GM12878 (cell line): ENCODE measurements around the gene LDLRAD3. TPM values are rescaled to one million over a fixed set of nuclear protein-coding genes. Genes with fewer than 3 reads are reported as not detected.
"Not testable (repeated sequence)": the region's sequence is repeated elsewhere in the genome, so short reads cannot be mapped to it uniquely, and the experiment has no call there.

Source experiments
- ATAC-seq: fragments of 200-7000 bp; cut with Tn5 transposase; 3 replicates; pipeline ENCODE4 v1.9.1; 2020; ENCODE audit warnings: mild to moderate bottlenecking, moderate library complexity
- BruUV-seq: library from RNA; stranded (reverse); fragments of 400-500 nt; replicated peaks from 2 replicates; lab custom pipeline; 2021; lab: Mats Ljungman, UMichigan
- CTCF ChIA-PET: fragments of 300-600 bp; sonication (Branson Sonifier 250); formaldehyde crosslinking; extraction: SDS; loops from one replicate; lab custom pipeline; 2021; ENCODE audit warnings: inconsistent platforms; lab: Yijun Ruan, JAX
- POLR2A ChIA-PET: fragments of 350-600 bp; formaldehyde crosslinking; extraction: SDS; loops from one replicate; lab custom pipeline; 2021; ENCODE audit warnings: inconsistent platforms; lab: Charles Lee
- RAD21 ChIA-PET: fragments of 300-600 bp; sonication (Branson Sonifier 250); formaldehyde crosslinking; loops from one replicate; lab custom pipeline; 2023; ENCODE audit warnings: antibody characterized with exemption; ENCODE audit not compliant: unreplicated experiment; lab: Charles Lee
- SMC1A ChIA-PET: fragments of 300-600 bp; sonication (Branson Sonifier 250); formaldehyde crosslinking; loops from one replicate; lab custom pipeline; 2023; ENCODE audit not compliant: unreplicated experiment, uncharacterized antibody; lab: Charles Lee
- DNase-seq: peaks from one replicate; pipeline ENCODE4 v3.0.0-alpha.2; 2011; ENCODE audit warnings: low read depth, low spot score
- FAIRE-seq: peaks from 3 replicates; lab custom pipeline; 2011; peaks lifted over from hg19 to GRCh38; lab: Jason Lieb, UNC
- H2AFZ ChIP-seq: 2 replicates; pipeline ENCODE4 v1.6.0; 2011; ENCODE audit warnings: low read depth, low read length, control low read depth; ENCODE audit not compliant: control insufficient read depth
- H3K27ac ChIP-seq: 2 replicates; pipeline ENCODE4 v1.5.1; 2011; ENCODE audit warnings: control low read depth; ENCODE audit not compliant: control insufficient read depth, insufficient read depth
- H3K27me3 ChIP-seq, 2 experiments: replicated peaks in 1 of 2; 2 replicates each; pipeline versions ENCODE4 v1.6.0 to v1.6.1; 2011; ENCODE audit warnings: low read length in 1 of 2; ENCODE audit not compliant: control insufficient read depth in 2 of 2, insufficient read depth in 2 of 2
- H3K36me3 ChIP-seq, 2 experiments: 2 replicates each; pipeline ENCODE4 v1.5.1; 2011; ENCODE audit warnings: low read length in 1 of 2; ENCODE audit not compliant: control insufficient read depth in 2 of 2, insufficient read depth in 2 of 2
- H3K4me1 ChIP-seq: 2 replicates; pipeline ENCODE4 v1.6.1; 2011; ENCODE audit warnings: mild to moderate bottlenecking, low read length, moderate library complexity, mixed read lengths; ENCODE audit not compliant: control insufficient read depth, insufficient read depth
- H3K4me2 ChIP-seq: 2 replicates; pipeline ENCODE4 v1.6.0; 2011; ENCODE audit warnings: control low read depth; ENCODE audit not compliant: control insufficient read depth, insufficient read depth
- H3K4me3 ChIP-seq: fragments of 200-600 bp; sonication (generic); 2 replicates; pipeline ENCODE4 v1.5.1; 2016
- H3K79me2 ChIP-seq: 2 replicates; pipeline ENCODE4 v1.6.0; 2011; ENCODE audit warnings: low read length; ENCODE audit not compliant: control insufficient read depth, insufficient read depth
- H3K9ac ChIP-seq: 2 replicates; pipeline ENCODE4 v1.8.0; 2011; ENCODE audit warnings: low read length, control low read depth, mixed read lengths; ENCODE audit not compliant: control insufficient read depth, insufficient read depth
- H3K9me3 ChIP-seq: replicated peaks from 3 replicates; pipeline ENCODE4 v1.5.1; 2011; ENCODE audit warnings: mild to moderate bottlenecking, low read length; ENCODE audit not compliant: control insufficient read depth, insufficient read depth
- H4K20me1 ChIP-seq: 2 replicates; pipeline ENCODE4 v1.6.0; 2011; ENCODE audit not compliant: control insufficient read depth, insufficient read depth
- EED ChIP-seq: sonication (generic); IDR thresholded peaks from 2 replicates; pipeline ENCODE4 v1.6.1; 2016; ENCODE audit warnings: antibody characterized with exemption, low read depth
- EZH2 ChIP-seq: IDR thresholded peaks from 2 replicates; pipeline ENCODE4 v1.6.1; 2012; ENCODE audit warnings: low read depth, mild to moderate bottlenecking, control low read depth, inconsistent platforms, low read length, borderline replicate concordance; ENCODE audit not compliant: control insufficient read depth
- RFX5 ChIP-seq: IDR thresholded peaks from 2 replicates; pipeline ENCODE4 v1.6.1; 2011; ENCODE audit warnings: low read depth, low read length, improper control_type of control experiment
- WGBS: methylation state at CpG from one replicate; pipeline ENCODE4 v1.1.6; 2016; ENCODE audit warnings: low lambda C conversion rate; ENCODE audit not compliant: insufficient replicate concordance, insufficient coverage; ENCODE audit errors: missing lambda C conversion rate; 5-methylcytosine and 5-hydroxymethylcytosine counted together
- in situ Hi-C: fragments of 300-500 bp; cut with MboI; formaldehyde crosslinking; loops from 9 replicates; pipeline ENCODE4 v1.14.3; 2018; ENCODE audit warnings: mixed read lengths
- intact Hi-C: fragments of 100-400 bp; cut with micrococcal nuclease; formaldehyde crosslinking; loops from one replicate; pipeline ENCODE4 v1.14.2; 2022; ENCODE audit not compliant: unreplicated experiment
- polyA plus RNA-seq, 11 experiments: library from polyadenylated mRNA; depleted of rRNA in 4 of 11; unstranded in 6 of 11; stranded (reverse) in 5 of 11; fragments of >200 nt; fragmentation: Nextera tagmentation in 4 of 11; fragmentation: Illumina TruSeq in 1 of 11; extraction: Ambion mirVana in 4 of 11; extraction: Trizol in 1 of 11; gene quantifications; 1 replicate in 1 of 11; 2 replicates in 10 of 11; pipeline versions ENCODE4 v1.2.1 to v1.2.3, GENCODE V29; 2011 to 2016; ENCODE audit warnings: inconsistent platforms in 2 of 11, missing spikeins in 2 of 11, low read depth in 1 of 11
- total RNA-seq, 4 experiments: library from RNA; depleted of rRNA in 3 of 4; stranded (reverse); fragments of >200 nt in 3 of 4; fragmentation: Illumina TruSeq in 1 of 4; extraction: Trizol in 1 of 4; gene quantifications; 2 replicates each; pipeline versions ENCODE4 v1.2.1 to v1.2.3, GENCODE V29; 2013 to 2021
- TF ChIP-seq, protein P1 (sequence below): fragments of 450-650 bp; formaldehyde crosslinking; IDR thresholded peaks from 2 replicates; pipeline ENCODE4 v1.5.0; 2022; ENCODE audit warnings: mild to moderate bottlenecking, missing genetic modification characterization

Gene LDLRAD3
- total and polyA plus RNA-seq, 10 of the 15 experiments (the other 5 are each of a cell fraction or from before 2014, with no cell fraction given): 2.5 to 17.2 (median 10.7) TPM

DNA sequence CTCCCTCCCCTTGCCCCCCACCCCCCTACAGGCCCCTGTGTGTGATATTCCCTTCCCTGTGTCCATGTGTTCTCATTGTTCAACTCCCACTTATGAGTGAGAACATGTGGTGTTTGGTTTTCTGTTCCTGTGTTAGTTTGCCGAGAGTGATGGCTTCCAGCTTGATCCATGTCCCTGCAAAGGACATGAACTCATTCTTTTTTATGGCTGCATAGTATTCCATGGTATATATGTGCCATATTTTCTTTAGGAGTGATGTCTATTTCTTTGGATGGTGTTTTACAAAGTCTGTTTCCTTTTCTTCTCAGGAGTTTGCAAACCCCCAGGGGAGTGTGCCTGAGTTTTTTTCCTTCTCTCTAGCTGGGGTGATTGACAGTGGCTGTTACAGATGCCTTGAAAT lies 69.6 kb downstream of the LDLRAD3 start:
- H3K9me3 ChIP-seq, H3K79me2 ChIP-seq, H3K9ac ChIP-seq, in situ Hi-C loops, H3K4me3 ChIP-seq, DNase-seq, POLR2A ChIA-PET, H4K20me1 ChIP-seq, BruUV-seq, H3K4me2 ChIP-seq, ATAC-seq, RAD21 ChIA-PET, FAIRE-seq, H3K27me3 ChIP-seq, H2AFZ ChIP-seq, intact Hi-C loops, H3K4me1 ChIP-seq, H3K36me3 ChIP-seq, H3K27ac ChIP-seq: not testable (repeated sequence)
- SMC1A ChIA-PET: interaction anchor here (1.5 kb wide), 1 partner anchor 29 kb away, joined by 3 read pairs; no protein-coding TSS in a partner anchor
- CTCF ChIA-PET: interaction anchor here (1.0 to 1.5 kb wide), 2 partner anchors 17 to 191 kb away, joined by 3 read pairs; no protein-coding TSS in a partner anchor
- 0% methylated on average over 1 of the region's 1 CpG for WGBS

DNA sequence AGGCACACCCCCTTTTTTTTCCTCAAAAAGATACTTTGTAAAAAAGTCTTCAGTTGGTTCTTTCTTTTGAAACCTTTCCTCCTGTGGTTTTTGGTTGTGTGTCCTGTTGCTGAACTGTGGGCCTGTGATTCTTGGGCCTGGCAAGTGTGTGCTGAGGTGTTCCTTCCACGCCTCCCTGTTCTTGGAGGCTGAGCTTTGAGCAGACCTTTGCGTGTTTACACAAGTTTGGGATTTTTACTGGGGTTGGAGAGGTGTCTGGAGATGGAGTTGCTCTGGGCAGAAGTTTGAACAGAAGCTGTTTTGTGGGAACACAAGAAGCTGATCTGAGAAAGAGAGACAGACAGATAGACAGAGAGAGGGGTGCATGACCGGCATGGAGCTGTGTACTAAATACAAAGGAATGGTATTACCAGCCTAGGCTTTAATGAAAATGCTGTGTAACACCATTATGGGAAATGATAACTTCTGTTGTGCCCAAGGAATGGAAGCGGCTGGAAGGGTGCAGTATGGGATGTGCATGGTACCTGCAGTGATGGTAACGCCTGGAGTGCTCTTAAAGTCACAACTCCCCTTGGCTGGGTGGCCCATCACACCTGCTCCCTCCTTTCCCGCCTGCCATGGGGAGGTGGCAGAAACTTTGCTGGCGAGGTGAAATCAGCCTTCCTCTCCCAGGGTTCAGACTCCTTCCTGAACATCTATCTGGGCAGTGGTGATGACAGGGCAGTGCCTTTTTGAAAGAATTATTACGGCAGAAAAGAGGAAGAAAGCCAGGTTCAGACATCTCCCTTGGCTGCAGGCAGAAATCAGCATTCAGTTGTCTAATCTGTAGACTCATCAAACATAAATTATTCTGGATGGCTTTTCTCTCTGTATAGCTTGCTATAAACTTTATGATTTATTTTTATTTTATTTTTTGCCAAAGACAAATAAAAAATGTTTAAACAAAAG lies 70.4 kb downstream of the LDLRAD3 start:
- no TSS peak for BruUV-seq
- Histone ChIP-seq H3K36me3 (no peaks in the 10 kb centered on the region), H2AFZ (no peak overlapping the region), H3K4me1 (no peaks in the 10 kb centered on the region), H3K27ac (no peak overlapping the region), H3K79me2 (no peaks in the 10 kb centered on the region), H4K20me1 (no peaks in the 10 kb centered on the region), H3K4me2 (no peak overlapping the region), H3K9me3 (no peaks in the 10 kb centered on the region), H3K27me3 (peaks cover 0 to 3% of the 10 kb centered on the region in 2 experiments; a peak in 1 of 4 replicates)
- ChIA-PET RAD21 (no interaction called here), CTCF (interaction anchor here (1.0 to 1.5 kb wide), 2 partner anchors 18 to 192 kb away, joined by 3 read pairs; no protein-coding TSS in a partner anchor), SMC1A (interaction anchor here (1.2 kb wide), 1 partner anchor 226 kb away, joined by 3 read pairs; no protein-coding TSS in a partner anchor), POLR2A (no interaction called here)
- ATAC-seq (peak; percentile 34; the same call in 2 of the 3 replicates), DNase-seq (no peak)
- intact Hi-C loops (no loop called here), in situ Hi-C loops (no loop called here)
- WGBS: 14% methylated on average over 8 of the region's 8 CpGs
- TF ChIP-seq RFX5 (no peak), EED (peak; percentile 9; the same call in 1 of the 2 replicates), EZH2 (no peak)
- TF ChIP-seq, protein P1, sequence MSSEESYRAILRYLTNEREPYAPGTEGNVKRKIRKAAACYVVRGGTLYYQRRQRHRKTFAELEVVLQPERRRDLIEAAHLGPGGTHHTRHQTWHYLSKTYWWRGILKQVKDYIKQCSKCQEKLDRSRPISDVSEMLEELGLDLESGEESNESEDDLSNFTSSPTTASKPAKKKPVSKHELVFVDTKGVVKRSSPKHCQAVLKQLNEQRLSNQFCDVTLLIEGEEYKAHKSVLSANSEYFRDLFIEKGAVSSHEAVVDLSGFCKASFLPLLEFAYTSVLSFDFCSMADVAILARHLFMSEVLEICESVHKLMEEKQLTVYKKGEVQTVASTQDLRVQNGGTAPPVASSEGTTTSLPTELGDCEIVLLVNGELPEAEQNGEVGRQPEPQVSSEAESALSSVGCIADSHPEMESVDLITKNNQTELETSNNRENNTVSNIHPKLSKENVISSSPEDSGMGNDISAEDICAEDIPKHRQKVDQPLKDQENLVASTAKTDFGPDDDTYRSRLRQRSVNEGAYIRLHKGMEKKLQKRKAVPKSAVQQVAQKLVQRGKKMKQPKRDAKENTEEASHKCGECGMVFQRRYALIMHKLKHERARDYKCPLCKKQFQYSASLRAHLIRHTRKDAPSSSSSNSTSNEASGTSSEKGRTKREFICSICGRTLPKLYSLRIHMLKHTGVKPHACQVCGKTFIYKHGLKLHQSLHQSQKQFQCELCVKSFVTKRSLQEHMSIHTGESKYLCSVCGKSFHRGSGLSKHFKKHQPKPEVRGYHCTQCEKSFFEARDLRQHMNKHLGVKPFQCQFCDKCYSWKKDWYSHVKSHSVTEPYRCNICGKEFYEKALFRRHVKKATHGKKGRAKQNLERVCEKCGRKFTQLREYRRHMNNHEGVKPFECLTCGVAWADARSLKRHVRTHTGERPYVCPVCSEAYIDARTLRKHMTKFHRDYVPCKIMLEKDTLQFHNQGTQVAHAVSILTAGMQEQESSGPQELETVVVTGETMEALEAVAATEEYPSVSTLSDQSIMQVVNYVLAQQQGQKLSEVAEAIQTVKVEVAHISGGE (CRISPR knock-in tag): no peak
- TF ChIP-seq, all 136 proteins: peak for 1
- Histone ChIP-seq H3K4me3 (no peak overlapping the region), H3K9ac (no peak overlapping the region)
- no peak for FAIRE-seq
